HCT116 (cell line): ENCODE data around the gene FGF22.

Source experiments
- CEBPB ChIP-seq: IDR thresholded peaks from 2 replicates; pipeline ENCODE4 v1.6.1; 2012; ENCODE audit warnings: low read depth
- EZH2phosphoT487 ChIP-seq: fragments of 200-600 bp; IDR thresholded peaks from 2 replicates; pipeline ENCODE4 v1.6.1; 2018; ENCODE audit warnings: antibody characterized with exemption, borderline replicate concordance
- POLR2A ChIP-seq: IDR thresholded peaks from 2 replicates; pipeline ENCODE4 v1.7.0; 2011; ENCODE audit warnings: borderline replicate concordance; ENCODE audit not compliant: insufficient read depth, insufficient read length; ENCODE audit errors: extremely low read depth
- POLR2AphosphoS5 ChIP-seq: IDR thresholded peaks from 2 replicates; pipeline ENCODE4 v1.6.1; 2011; ENCODE audit warnings: mild to moderate bottlenecking, low read depth, low read length, moderate library complexity
- YY1 ChIP-seq: IDR thresholded peaks from 2 replicates; pipeline ENCODE4 v1.6.1; 2011; ENCODE audit warnings: low read length, low read depth, moderate library complexity, mild to moderate bottlenecking; ENCODE audit not compliant: insufficient replicate concordance; ENCODE audit errors: extremely low read depth
- ZFX ChIP-seq: fragments of 450-650 bp; IDR thresholded peaks from 2 replicates; pipeline ENCODE4 v1.6.1; 2017
- TF ChIP-seq, protein P1 (sequence below), 3 experiments: fragments of 200-600 bp in 1 of 3; sonication (generic) in 1 of 3; IDR thresholded peaks in 2 of 3; conservative IDR thresholded peaks in 1 of 3; 2 replicates each; pipeline ENCODE4 v1.5.1; 2012 to 2017; ENCODE audit warnings: low read depth in 2 of 3, low read length in 2 of 3, antibody characterized with exemption in 1 of 3, borderline replicate concordance in 1 of 3, control low read depth in 1 of 3, mild to moderate bottlenecking in 1 of 3, mixed read lengths in 1 of 3, mixed run types in 1 of 3, moderate library complexity in 1 of 3; ENCODE audit not compliant: insufficient read depth in 1 of 3

DNA sequence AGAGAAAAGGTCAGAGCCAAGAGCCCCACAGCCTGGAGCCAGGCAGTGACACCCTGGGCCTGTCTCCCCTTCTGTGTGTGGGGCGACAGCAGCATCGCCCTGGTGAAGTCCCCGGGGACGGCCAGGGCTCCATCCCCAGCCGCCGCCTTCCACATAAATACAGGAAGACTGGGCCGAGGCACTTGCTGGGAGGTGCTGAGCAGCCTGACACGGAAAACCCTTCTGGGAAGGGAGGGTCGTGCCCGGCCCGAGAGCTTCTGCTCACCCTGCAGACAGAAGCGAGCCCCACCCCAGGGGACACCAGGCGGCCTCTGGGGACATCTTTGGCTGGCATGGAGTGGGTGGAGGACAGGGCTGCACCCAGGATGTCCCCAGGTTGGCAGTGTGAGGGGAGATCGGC lies 5.1 kb downstream of the FGF22 start:
- TF ChIP-seq, protein P1, sequence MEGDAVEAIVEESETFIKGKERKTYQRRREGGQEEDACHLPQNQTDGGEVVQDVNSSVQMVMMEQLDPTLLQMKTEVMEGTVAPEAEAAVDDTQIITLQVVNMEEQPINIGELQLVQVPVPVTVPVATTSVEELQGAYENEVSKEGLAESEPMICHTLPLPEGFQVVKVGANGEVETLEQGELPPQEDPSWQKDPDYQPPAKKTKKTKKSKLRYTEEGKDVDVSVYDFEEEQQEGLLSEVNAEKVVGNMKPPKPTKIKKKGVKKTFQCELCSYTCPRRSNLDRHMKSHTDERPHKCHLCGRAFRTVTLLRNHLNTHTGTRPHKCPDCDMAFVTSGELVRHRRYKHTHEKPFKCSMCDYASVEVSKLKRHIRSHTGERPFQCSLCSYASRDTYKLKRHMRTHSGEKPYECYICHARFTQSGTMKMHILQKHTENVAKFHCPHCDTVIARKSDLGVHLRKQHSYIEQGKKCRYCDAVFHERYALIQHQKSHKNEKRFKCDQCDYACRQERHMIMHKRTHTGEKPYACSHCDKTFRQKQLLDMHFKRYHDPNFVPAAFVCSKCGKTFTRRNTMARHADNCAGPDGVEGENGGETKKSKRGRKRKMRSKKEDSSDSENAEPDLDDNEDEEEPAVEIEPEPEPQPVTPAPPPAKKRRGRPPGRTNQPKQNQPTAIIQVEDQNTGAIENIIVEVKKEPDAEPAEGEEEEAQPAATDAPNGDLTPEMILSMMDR (IDR thresholded peaks at IDR 0.05 in 2 of 3, conservative IDR thresholded peaks at IDR 0.05 in 1 of 3; ENCODE audit: borderline replicate concordance in 1 of 3, insufficient read depth in 1 of 3, low read depth in 2 of 3, low read length in 2 of 3) = no peak
- TF ChIP-seq EZH2phosphoT487 (no peak), CEBPB (no peak), POLR2A (no peak), POLR2AphosphoS5 (no peak), YY1 (no peak), ZFX (no peak)
